H9 (cell line): ENCODE results near the gene YAP1. TPM values are rescaled to one million over a fixed set of nuclear protein-coding genes. Genes with fewer than 3 reads are reported as not detected.

Experiments
- DNase-seq: peaks from one replicate; pipeline ENCODE4 v3.0.0-alpha.2; 2017
- H2AFZ ChIP-seq: one replicate; pipeline ENCODE4 v1.6.1; 2013; ENCODE audit warnings: mild to moderate bottlenecking, low read length, control low read depth, moderate library complexity
- H2AK5ac ChIP-seq: 2 replicates; pipeline ENCODE4 v1.6.1; 2013; ENCODE audit warnings: low read length, control low read depth, mixed read lengths; ENCODE audit not compliant: insufficient read length
- H2BK120ac ChIP-seq: one replicate; pipeline ENCODE4 v1.6.1; 2013; ENCODE audit warnings: low read depth, mild to moderate bottlenecking, low read length, control low read depth, inconsistent platforms; ENCODE audit not compliant: poor library complexity, severe bottlenecking
- H2BK12ac ChIP-seq: 2 replicates; pipeline ENCODE4 v1.6.1; 2013; ENCODE audit warnings: low read length, control low read depth, mixed read lengths, low read depth; ENCODE audit not compliant: insufficient read length
- H2BK15ac ChIP-seq: 2 replicates; pipeline ENCODE4 v1.6.1; 2013; ENCODE audit warnings: low read depth, low read length, control low read depth
- H2BK20ac ChIP-seq: one replicate; pipeline ENCODE4 v1.6.1; 2013; ENCODE audit warnings: low read depth, mild to moderate bottlenecking, low read length, control low read depth, inconsistent platforms; ENCODE audit not compliant: poor library complexity, severe bottlenecking
- H2BK5ac ChIP-seq: 2 replicates; pipeline ENCODE4 v1.6.1; 2013; ENCODE audit warnings: low read length, control low read depth, mixed read lengths; ENCODE audit not compliant: insufficient read length
- H3K14ac ChIP-seq: 2 replicates; pipeline ENCODE4 v1.6.1; 2013; ENCODE audit warnings: low read length, control low read depth; ENCODE audit not compliant: insufficient read depth
- H3K18ac ChIP-seq: 2 replicates; pipeline ENCODE4 v1.6.1; 2013; ENCODE audit warnings: low read depth, mild to moderate bottlenecking, mixed read lengths, low read length, control low read depth; ENCODE audit not compliant: insufficient read length
- H3K23ac ChIP-seq: 2 replicates; pipeline ENCODE4 v1.6.1; 2013; ENCODE audit warnings: low read length, control low read depth, mixed read lengths, low read depth; ENCODE audit not compliant: insufficient read length
- H3K23me2 ChIP-seq: 2 replicates; pipeline ENCODE4 v1.6.1; 2013; ENCODE audit warnings: low read depth, mild to moderate bottlenecking, mixed read lengths, low read length, control low read depth; ENCODE audit not compliant: insufficient read length, poor library complexity, severe bottlenecking
- H3K27ac ChIP-seq: 2 replicates; pipeline ENCODE4 v1.5.1; 2013; ENCODE audit warnings: low read length, control low read depth, mixed read lengths, low read depth; ENCODE audit not compliant: insufficient read length
- H3K27me3 ChIP-seq: 2 replicates; pipeline ENCODE4 v1.6.1; 2013; ENCODE audit warnings: low read length, control low read depth, inconsistent platforms; ENCODE audit not compliant: insufficient read depth
- H3K4ac ChIP-seq: 2 replicates; pipeline ENCODE4 v1.6.1; 2013; ENCODE audit warnings: low read depth, mild to moderate bottlenecking, control low read depth, inconsistent platforms, low read length, moderate library complexity
- H3K4me1 ChIP-seq: 2 replicates; pipeline ENCODE4 v1.6.1; 2013; ENCODE audit warnings: low read length, control low read depth, inconsistent platforms; ENCODE audit not compliant: insufficient read depth
- H3K4me2 ChIP-seq: 2 replicates; pipeline ENCODE4 v1.6.1; 2013; ENCODE audit warnings: low read length, control low read depth, mixed read lengths; ENCODE audit not compliant: insufficient read length, insufficient read depth
- H3K56ac ChIP-seq: 2 replicates; pipeline ENCODE4 v1.6.1; 2013; ENCODE audit warnings: low read depth, mild to moderate bottlenecking, mixed read lengths, low read length, control low read depth; ENCODE audit not compliant: insufficient read length
- H3K79me1 ChIP-seq: 2 replicates; pipeline ENCODE4 v1.6.1; 2013; ENCODE audit warnings: low read depth, mild to moderate bottlenecking, moderate library complexity, low read length, control low read depth, inconsistent platforms; ENCODE audit not compliant: insufficient read depth, poor library complexity, severe bottlenecking
- H3K79me2 ChIP-seq: 2 replicates; pipeline ENCODE4 v1.6.1; 2013; ENCODE audit warnings: low read length, control low read depth, inconsistent platforms; ENCODE audit not compliant: insufficient read depth
- H3K9ac ChIP-seq: 2 replicates; pipeline ENCODE4 v1.6.1; 2013; ENCODE audit warnings: low read length, control low read depth, mixed read lengths; ENCODE audit not compliant: insufficient read length; ENCODE audit errors: extremely low read depth
- H3K9me3 ChIP-seq: one replicate; pipeline ENCODE4 v1.6.1; 2013; ENCODE audit warnings: low read depth, low read length, inconsistent platforms; ENCODE audit not compliant: control insufficient read depth
- H3T11ph ChIP-seq: one replicate; pipeline ENCODE4 v1.6.1; 2013; ENCODE audit warnings: mild to moderate bottlenecking, low read length, control low read depth, inconsistent platforms
- H4K20me1 ChIP-seq: one replicate; pipeline ENCODE4 v1.6.1; 2013; ENCODE audit not compliant: control insufficient read depth, insufficient read length, insufficient read depth
- H4K5ac ChIP-seq: 2 replicates; pipeline ENCODE4 v1.6.1; 2013; ENCODE audit warnings: low read depth, mild to moderate bottlenecking, mixed read lengths, low read length, control low read depth; ENCODE audit not compliant: insufficient read length
- H4K8ac ChIP-seq: replicated peaks from 2 replicates; pipeline ENCODE4 v1.6.1; 2013; ENCODE audit warnings: low read length, control low read depth, mixed read lengths, low read depth; ENCODE audit not compliant: insufficient read length
- H4K91ac ChIP-seq: 2 replicates; pipeline ENCODE4 v1.6.1; 2013; ENCODE audit warnings: low read depth, mild to moderate bottlenecking, moderate library complexity, mixed read lengths, low read length, control low read depth; ENCODE audit not compliant: insufficient read length
- H3K27ac Mint-ChIP-seq, 3 experiments: 2 replicates in 2 of 3; 3 replicates in 1 of 3; pipeline ENCODE4 v1.8.0; 2020 to 2021; ENCODE audit warnings: mixed read lengths in 3 of 3, mild to moderate bottlenecking in 1 of 3, moderate library complexity in 1 of 3
- H3K27me3 Mint-ChIP-seq: 2 replicates; pipeline ENCODE4 v1.8.0; 2021; ENCODE audit warnings: low read depth, mild to moderate bottlenecking, moderate library complexity, mixed read lengths
- H3K36me3 Mint-ChIP-seq, 3 experiments: 2 replicates in 2 of 3; 3 replicates in 1 of 3; pipeline ENCODE4 v1.8.0; 2020 to 2021; ENCODE audit warnings: low read depth in 3 of 3, mixed read lengths in 3 of 3; ENCODE audit not compliant: insufficient read depth in 1 of 3
- H3K4me1 Mint-ChIP-seq, 2 experiments: 2 replicates each; pipeline ENCODE4 v1.8.0; 2020; ENCODE audit warnings: mixed read lengths in 2 of 2
- H3K4me3 Mint-ChIP-seq, 2 experiments: 2 replicates in 1 of 2; 3 replicates in 1 of 2; pipeline ENCODE4 v1.8.0; 2020 to 2021; ENCODE audit warnings: mild to moderate bottlenecking in 2 of 2, mixed read lengths in 2 of 2, moderate library complexity in 1 of 2
- H3K9me3 Mint-ChIP-seq, 2 experiments: 2 replicates in 1 of 2; 3 replicates in 1 of 2; pipeline ENCODE4 v1.8.0; 2020; ENCODE audit warnings: mild to moderate bottlenecking in 2 of 2, mixed read lengths in 2 of 2, moderate library complexity in 1 of 2
- CTCF ChIP-seq: fragments of 200-600 bp; sonication (generic); conservative IDR thresholded peaks from 3 replicates; pipeline ENCODE4 v1.8.0; 2021; ENCODE audit warnings: antibody characterized with exemption, mild to moderate bottlenecking
- WGBS: extraction: QIAGEN DNeasy Blood & Tissue Kit; methylation state at CpG from one replicate; pipeline ENCODE4 v1.1.7; 2013; ENCODE audit warnings: missing lambda C conversion rate, low lambda C conversion rate, mixed read lengths; ENCODE audit not compliant: insufficient read length; ENCODE audit errors: extremely low coverage; 5-methylcytosine and 5-hydroxymethylcytosine counted together
- total RNA-seq: library from RNA; stranded (reverse); gene quantifications from 2 replicates; pipeline ENCODE4 v1.2.1, GENCODE V29; 2021

Gene YAP1
- total RNA-seq, 1 experiment from 2014 or later: 124 TPM

- H3T11ph ChIP-seq: no peak overlapping the region
- no peak overlapping the region for H3K4me2 ChIP-seq
- Mint-ChIP-seq H3K4me1 (peaks cover 73 to 74% of the 10 kb centered on the region in 2 experiments), H3K36me3 (peaks cover 10 to 30% (median 24%) of the 10 kb centered on the region in 3 experiments), H3K27ac (no peak overlapping the region), H3K9me3 (peaks cover 4 to 5% of the 10 kb centered on the region in 2 experiments; a peak in 3 of 5 replicates), H3K27me3 (no peaks in the 10 kb centered on the region; the same call in 1 of the 2 replicates), H3K4me3 (no peak overlapping the region)
- H3K23me2 ChIP-seq: no peaks in the 10 kb centered on the region
- no peak overlapping the region for H4K91ac ChIP-seq
- no peak overlapping the region for H2AK5ac ChIP-seq
- H3K9me3 ChIP-seq: no peaks in the 10 kb centered on the region
- H3K18ac ChIP-seq: no peak overlapping the region
- no peak overlapping the region for H3K23ac ChIP-seq
- H3K9ac ChIP-seq: no peak overlapping the region
- H3K79me1 ChIP-seq: peaks cover 6% of the 10 kb centered on the region
- no peak overlapping the region for H2BK15ac ChIP-seq
- H3K56ac ChIP-seq: no peak overlapping the region
- H2BK12ac ChIP-seq: no peak overlapping the region
- peaks cover 19% of the 10 kb centered on the region; the same call in 1 of the 2 replicates for H3K79me2 ChIP-seq
- H2AFZ ChIP-seq: no peak overlapping the region
- no CpG with 5 or more reads among the region's 4 CpGs for WGBS
- DNase-seq: no peak
- H3K4ac ChIP-seq: no peak overlapping the region
- peaks cover 10% of the 10 kb centered on the region for H3K4me1 ChIP-seq
- TF ChIP-seq CTCF: no peak
- H3K27me3 ChIP-seq: no peaks in the 10 kb centered on the region
- H3K27ac ChIP-seq: no peak overlapping the region
- H4K20me1 ChIP-seq: no peaks in the 10 kb centered on the region
- no peak overlapping the region for H2BK120ac ChIP-seq
- no peak overlapping the region for H2BK20ac ChIP-seq
- H4K5ac ChIP-seq: no peak overlapping the region
- H4K8ac ChIP-seq: no peak overlapping the region
- no peak overlapping the region for H2BK5ac ChIP-seq
- no peak overlapping the region for H3K14ac ChIP-seq
These were observed 7.3 kb downstream of the YAP1 start for GRCh38 chr11:102117472-102118113.
